ENCODE measurements around the gene TRIM54.
A peak's percentile ranks its signal among the peaks of the same experiment; 100 is the strongest.
"Not testable (repeated sequence)": the region's sequence is repeated elsewhere in the genome, so short reads cannot be mapped to it uniquely, and the experiment has no call there.

Gene TRIM54

DNA sequence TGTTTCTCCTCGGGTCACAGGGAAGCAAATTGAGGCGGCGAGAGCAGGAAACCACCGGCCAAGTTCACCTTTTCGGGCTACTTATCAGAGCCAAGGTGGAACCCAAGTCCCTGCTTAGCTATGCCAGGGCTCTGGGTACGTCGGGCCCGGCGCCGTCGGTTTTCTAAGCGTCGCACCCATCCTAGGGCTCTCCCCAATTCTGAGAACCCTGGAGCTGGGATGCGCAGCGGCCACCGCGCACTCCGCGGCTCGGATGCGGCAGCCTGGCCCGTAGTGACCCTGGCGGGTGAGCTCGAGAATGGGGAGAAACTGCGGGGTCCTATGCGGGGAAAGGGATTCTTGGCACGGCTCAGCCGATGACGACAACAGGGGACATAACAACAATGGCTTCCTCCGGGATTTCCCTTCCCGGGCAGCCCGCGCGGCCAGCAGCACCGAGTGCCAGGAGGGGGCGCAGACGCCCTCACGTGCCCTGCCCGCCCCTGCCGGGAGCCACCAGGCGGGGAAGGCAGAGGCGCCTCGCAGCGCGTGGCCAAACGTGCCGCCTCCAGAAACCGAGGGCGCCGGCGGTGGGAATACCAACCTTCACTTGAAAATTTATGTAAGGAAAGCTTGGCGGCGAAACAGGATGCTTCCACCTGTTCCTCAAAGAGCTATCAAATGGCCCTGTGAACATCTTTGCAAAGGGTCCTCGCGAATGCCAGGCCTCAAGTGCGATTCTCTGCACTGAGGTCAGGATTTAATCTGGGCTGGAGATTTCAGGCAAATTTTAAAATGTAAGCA lies 17.3 kb upstream of the TRIM54 start:
- no peak overlapping the region for H3K27ac ChIP-seq
- H3K4me2 ChIP-seq: peak overlapping the region; percentile 95
- TF ChIP-seq Cebpa-rat (IDR thresholded peaks at IDR 0.05): no peak
- no peaks in the 10 kb centered on the region for H3K9me3 ChIP-seq
- peaks cover 82% of the 10 kb centered on the region for H3K27me3 ChIP-seq
- H3K4me1 ChIP-seq: peaks cover 35% of the 10 kb centered on the region
- peaks cover 45% of the 10 kb centered on the region for H4K20me1 ChIP-seq
- peak overlapping the region; percentile 67 for H3K4me3 ChIP-seq
- H3K36me3 ChIP-seq: no peaks in the 10 kb centered on the region
- no peak overlapping the region for H3K9ac ChIP-seq

DNA sequence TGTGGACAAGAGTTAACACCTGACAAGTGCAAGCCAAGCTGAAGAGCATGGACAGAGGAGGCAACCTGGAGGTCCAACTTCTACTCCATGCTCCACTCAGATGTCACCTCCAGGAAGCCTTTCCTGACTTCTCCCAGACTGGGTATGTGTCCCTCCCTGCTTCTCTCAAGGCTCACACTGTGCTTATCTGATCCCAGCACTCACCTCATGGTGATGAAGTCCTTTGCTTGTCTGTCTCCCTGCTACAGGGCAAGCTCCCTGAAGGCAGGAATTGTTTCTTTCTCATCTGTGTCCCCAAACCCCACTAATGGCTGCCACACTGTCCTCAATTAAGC lies 16.7 kb upstream of the TRIM54 start:
- Histone ChIP-seq H3K4me2 (peak overlapping the region; percentile 95), H3K27me3 (peaks cover 76% of the 10 kb centered on the region), H3K4me3 (no peak overlapping the region), H3K36me3 (no peaks in the 10 kb centered on the region), H3K27ac (no peak overlapping the region), H3K9ac (no peak overlapping the region), H4K20me1 (peaks cover 39% of the 10 kb centered on the region), H3K4me1 (peaks cover 35% of the 10 kb centered on the region), H3K9me3 (no peaks in the 10 kb centered on the region)
- no peak for TF ChIP-seq Cebpa-rat (IDR thresholded peaks at IDR 0.05)

GRCh38 chr2:27268296-27268695 lies 13.9 kb upstream of the TRIM54 start:
- not testable (repeated sequence) for H3K4me2 ChIP-seq, H3K9ac ChIP-seq, H3K4me3 ChIP-seq, H3K9me3 ChIP-seq, H3K27ac ChIP-seq, H3K36me3 ChIP-seq
- Histone ChIP-seq H4K20me1 (peaks cover 14% of the 10 kb centered on the region), H3K4me1 (peaks cover 21% of the 10 kb centered on the region), H3K27me3 (peaks cover 48% of the 10 kb centered on the region)

DNA sequence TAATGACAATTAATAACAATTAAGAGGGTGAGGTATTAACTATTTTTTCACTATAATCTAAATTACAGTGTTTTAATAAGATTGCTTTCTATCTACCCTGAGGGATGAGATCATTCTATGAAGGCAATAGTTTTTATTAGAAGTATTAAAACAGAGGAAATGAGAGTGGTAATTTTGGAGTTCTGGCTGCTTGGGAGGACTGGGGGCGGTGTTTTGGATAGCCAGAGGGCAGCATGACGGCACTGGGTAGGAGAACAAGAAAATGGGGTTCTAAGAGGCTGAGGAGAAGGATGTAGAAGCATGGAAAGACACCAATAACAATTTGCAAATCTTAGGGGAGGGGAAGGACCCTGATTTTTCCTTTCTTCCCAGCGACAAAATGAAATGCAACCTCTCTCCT lies 12.1 kb upstream of the TRIM54 start:
- Histone ChIP-seq H3K4me2 (no peak overlapping the region), H3K9ac (no peak overlapping the region), H3K4me3 (no peak overlapping the region), H3K9me3 (no peaks in the 10 kb centered on the region), H3K27me3 (peaks cover 30% of the 10 kb centered on the region), H3K4me1 (0 out of 2 replicates have a peak, but pooled peaks cover 5% of the 10 kb centered on the region), H4K20me1 (no peaks in the 10 kb centered on the region), H3K27ac (no peak overlapping the region), H3K36me3 (no peaks in the 10 kb centered on the region)
- TF ChIP-seq Cebpa-rat (IDR thresholded peaks at IDR 0.05): no peak

GRCh38 chr2:27270670-27271069 lies 11.6 kb upstream of the TRIM54 start:
- no peak overlapping the region for H3K4me2 ChIP-seq
- no peak for TF ChIP-seq Cebpa-rat (IDR thresholded peaks at IDR 0.05)
- H3K4me1 ChIP-seq: 0 out of 2 replicates have a peak, but pooled peaks cover 5% of the 10 kb centered on the region
- no peak overlapping the region for H3K9ac ChIP-seq
- no peak overlapping the region for H3K4me3 ChIP-seq
- peaks cover 24% of the 10 kb centered on the region for H3K27me3 ChIP-seq
- H3K9me3 ChIP-seq: no peaks in the 10 kb centered on the region
- H4K20me1 ChIP-seq: no peaks in the 10 kb centered on the region
- H3K36me3 ChIP-seq: no peaks in the 10 kb centered on the region
- no peak overlapping the region for H3K27ac ChIP-seq

DNA sequence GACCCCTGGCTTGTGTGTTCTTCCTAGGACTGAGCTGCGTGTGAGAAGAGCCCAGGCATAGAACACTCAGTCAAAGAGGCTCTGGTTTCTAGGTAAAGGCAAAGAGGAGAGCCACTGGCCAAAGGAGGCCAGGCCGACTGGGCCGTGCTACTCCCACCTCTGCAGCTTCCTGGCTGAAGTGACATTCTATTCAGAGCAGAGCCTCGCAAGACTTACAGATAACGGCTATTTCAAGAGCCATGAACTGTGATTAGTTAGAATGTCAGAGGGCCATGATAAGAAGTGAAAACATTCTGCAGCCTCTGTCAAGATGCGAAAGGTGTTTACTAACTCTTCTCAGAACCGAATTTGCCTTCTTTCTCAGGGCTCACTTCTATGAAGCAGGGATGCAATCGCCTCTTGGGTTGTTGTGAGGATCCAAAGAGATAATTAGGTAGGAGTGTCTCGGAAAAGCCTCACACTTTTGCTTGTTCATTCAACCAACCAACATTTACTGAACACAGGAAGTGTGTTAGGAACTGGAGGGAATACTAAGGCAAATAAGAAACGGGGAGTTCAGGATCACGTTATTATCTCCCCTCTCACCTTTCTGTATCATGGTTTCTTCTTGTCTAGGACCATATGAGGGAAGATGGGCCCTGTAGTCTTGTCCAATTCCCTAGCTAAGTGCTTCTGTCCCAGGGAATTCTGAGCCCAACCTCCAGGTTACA lies 10.4 kb upstream of the TRIM54 start:
- H3K9me3 ChIP-seq: no peaks in the 10 kb centered on the region
- H3K4me2 ChIP-seq: no peak overlapping the region
- 0 out of 2 replicates have a peak, but pooled peaks cover 5% of the 10 kb centered on the region for H3K4me1 ChIP-seq
- TF ChIP-seq Cebpa-rat (IDR thresholded peaks at IDR 0.05): no peak
- H3K9ac ChIP-seq: no peak overlapping the region
- H3K27me3 ChIP-seq: peaks cover 13% of the 10 kb centered on the region
- H3K4me3 ChIP-seq: no peak overlapping the region
- no peaks in the 10 kb centered on the region for H3K36me3 ChIP-seq
- no peaks in the 10 kb centered on the region for H4K20me1 ChIP-seq
- no peak overlapping the region for H3K27ac ChIP-seq

DNA sequence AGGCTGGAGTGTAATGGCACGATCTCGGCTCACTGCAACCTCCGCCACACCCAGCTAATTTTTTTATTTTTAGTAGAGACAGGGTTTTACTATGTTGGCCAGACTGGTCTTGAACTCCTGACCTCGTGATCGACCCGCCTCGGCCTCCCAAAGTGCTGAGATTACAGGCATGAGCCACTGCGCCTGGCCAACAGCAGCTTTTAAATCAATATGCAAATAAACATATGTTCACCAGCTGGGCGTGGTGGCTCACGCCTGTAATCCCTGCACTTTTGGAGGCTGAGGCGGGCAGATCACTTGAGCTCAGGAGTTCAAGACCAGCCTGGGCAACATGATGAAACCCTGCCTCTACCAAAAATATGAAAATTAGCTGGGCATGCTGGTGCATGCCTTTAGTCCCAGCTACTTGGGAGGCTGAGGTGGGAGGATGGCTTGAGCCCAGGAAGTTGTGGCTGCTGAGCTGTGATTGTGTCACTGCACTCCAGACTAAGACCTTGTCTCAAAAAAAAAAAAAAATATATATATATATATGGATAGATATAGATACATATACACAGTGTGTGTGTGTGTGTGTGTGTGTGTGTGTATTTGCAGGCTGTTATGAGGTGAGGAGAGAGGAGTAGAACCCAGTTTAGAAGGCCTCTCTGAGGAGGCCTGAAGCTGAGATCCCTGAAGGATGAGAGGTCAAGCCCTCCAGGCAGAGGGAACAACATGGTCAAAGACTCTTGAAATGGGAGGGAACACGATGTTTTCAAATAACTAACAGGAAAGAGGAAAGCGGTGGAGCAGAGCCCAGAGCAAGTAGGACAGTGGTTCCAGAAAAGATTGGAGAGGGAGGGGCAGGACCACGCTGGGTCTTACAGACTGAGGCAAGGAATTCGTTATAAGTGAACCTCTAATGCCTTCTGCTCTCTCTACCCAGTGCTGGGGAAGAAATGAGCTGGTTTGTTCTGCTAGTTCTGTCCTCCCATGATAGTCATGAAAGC lies 9.4 kb upstream of the TRIM54 start:
- H4K20me1 ChIP-seq, H3K27ac ChIP-seq, H3K36me3 ChIP-seq, H3K4me3 ChIP-seq, H3K9ac ChIP-seq, H3K9me3 ChIP-seq, H3K27me3 ChIP-seq, H3K4me1 ChIP-seq, H3K4me2 ChIP-seq: not testable (repeated sequence)

DNA sequence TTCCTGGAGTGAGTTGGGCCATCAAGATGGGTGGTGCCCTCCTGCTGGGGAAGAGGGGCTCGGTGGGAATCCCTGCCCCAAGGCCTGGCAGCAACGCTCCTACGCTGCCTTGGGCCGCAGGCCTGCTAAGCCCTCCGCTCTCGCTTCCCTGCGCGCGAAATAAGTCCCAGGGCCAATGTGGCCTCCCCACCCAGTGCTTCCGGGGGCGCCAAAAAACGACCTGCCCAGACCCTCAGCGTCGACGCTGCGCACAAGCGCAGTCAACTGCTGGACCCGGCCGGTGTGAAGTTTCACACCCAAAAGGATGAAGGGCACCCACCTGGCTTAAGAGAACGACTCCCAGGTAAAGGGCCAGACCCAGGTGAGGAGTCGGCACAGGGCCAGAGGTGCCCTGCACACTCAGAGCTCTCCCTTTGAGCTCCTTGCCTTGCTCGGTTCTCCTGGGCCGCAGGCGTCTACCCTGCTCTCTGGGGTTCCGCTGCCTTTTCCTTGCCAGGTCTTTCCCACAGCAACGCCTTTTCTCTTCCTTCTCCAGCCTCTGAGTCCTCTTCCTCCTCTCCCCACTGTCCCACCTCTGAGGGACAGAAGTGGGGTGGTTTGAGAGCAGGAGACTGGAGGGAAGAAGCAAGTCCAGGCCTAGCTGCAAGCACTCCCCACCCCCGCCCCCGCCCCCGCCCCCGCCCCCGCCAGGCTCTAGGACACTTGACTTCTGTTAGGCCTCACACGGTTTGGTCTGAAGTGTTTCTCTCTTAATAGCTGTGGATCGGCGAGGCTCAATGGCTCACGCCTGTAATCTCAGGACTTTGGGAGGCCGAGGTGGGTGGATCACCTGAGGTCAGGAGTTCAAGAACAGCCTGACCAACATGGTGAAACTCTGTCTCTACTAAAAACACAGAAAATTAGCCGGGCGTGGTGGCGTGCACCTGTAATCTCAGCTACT lies 6.7 kb upstream of the TRIM54 start, which contains the start of gene DNAJC5G:
TSS of gene DNAJC5G (plus strand) at position 223 of the 940 bp plus-strand sequence. CDS start 1,296 bp downstream, outside the sequence.
- Histone ChIP-seq H3K36me3 (no peaks in the 10 kb centered on the region), H3K27ac (no peak within 1 kb of the TSS), H4K20me1 (no peaks in the 10 kb centered on the region), H3K9ac (no peak within 1 kb of the TSS), H3K4me3 (no peak within 1 kb of the TSS), H3K4me1 (peaks cover 6% of the 10 kb centered on the region; the same call in 1 of the 2 replicates), H3K4me2 (no peak within 1 kb of the TSS), H3K9me3 (no peaks in the 10 kb centered on the region), H3K27me3 (no peaks in the 10 kb centered on the region; the same call in 1 of the 2 replicates)
- TF ChIP-seq Cebpa-rat (IDR thresholded peaks at IDR 0.05): no peak

DNA sequence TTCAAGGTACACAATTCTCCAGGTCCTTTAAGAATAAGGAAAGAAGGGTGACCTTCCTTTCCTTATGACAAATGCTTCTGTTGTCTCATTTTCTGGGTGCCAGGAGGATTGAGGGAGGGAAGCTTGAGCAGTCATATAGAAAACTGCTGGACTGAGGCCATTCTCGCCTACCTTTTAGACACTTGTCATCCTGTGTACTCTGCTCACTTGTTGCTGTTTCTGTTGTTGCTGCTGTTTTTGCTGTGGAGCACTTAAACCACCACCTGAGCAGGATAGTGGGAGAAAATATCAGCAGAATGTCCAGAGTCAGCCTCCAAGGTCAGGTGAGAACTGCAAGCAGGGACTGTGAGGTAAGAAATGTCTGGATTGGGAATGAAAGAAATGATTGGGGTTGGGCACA lies 4.2 kb upstream of the TRIM54 start:
- H3K36me3 ChIP-seq: no peaks in the 10 kb centered on the region
- H3K27me3 ChIP-seq: no peaks in the 10 kb centered on the region
- no peak overlapping the region for H3K9ac ChIP-seq
- no peak overlapping the region for H3K4me3 ChIP-seq
- no peak for TF ChIP-seq Cebpa-rat (IDR thresholded peaks at IDR 0.05)
- H3K27ac ChIP-seq: no peak overlapping the region
- no peaks in the 10 kb centered on the region for H3K9me3 ChIP-seq
- H3K4me2 ChIP-seq: no peak overlapping the region
- peaks cover 16% of the 10 kb centered on the region for H3K4me1 ChIP-seq
- no peaks in the 10 kb centered on the region for H4K20me1 ChIP-seq
